Left cardiac atrium (tissue), 2 donors: ENCODE data around the gene ARHGAP21. TPM values are rescaled to one million over a fixed set of nuclear protein-coding genes. Genes with fewer than 3 reads are reported as not detected.

Experiments
- total RNA-seq, 2 donors: library from RNA; stranded (reverse); fragmentation: NEBNext Ultra II Directional; extraction: Animal tissue kit (Norgen Biotek cat#: 25700); gene quantifications; one replicate each; pipeline ENCODE4 v1.2.1, GENCODE V29; 2021
- donor health status: DM: no; HTN: yes; CAD: no; lungs with severe emphysema.
- donor health status: DM: yes; HTN: yes; CAD: no.

The ARHGAP21 gene
- total RNA-seq, 2 donors from 2014 or later = 44.7 to 57.9 TPM

Other genes with a start within 250 kb of the ARHGAP21 start
- 1 to 10 TPM; 6.3 to 6.6 TPM for gene PRTFDC1, start 228.7 kb upstream of the ARHGAP21 start, total RNA-seq